Thymus (tissue), 11 donors: ENCODE data around the gene AFF3. TPM values are rescaled to one million over a fixed set of nuclear protein-coding genes. Genes with fewer than 3 reads are reported as not detected.

Source experiments
- DNase-seq, 9 donors: peaks; one replicate each; pipeline ENCODE4 v3.0.0-alpha.2; 2013; ENCODE audit warnings: low spot score in 9 of 9, low read depth in 6 of 9, missing footprints in 1 of 9
- H3K27ac ChIP-seq, 2 donors: one replicate each; pipeline ENCODE4 v1.5.1; 2013; ENCODE audit warnings: control low read depth in 1 of 2, low read depth in 1 of 2, low read length in 1 of 2, mild to moderate bottlenecking in 1 of 2, moderate library complexity in 1 of 2
- H3K27me3 ChIP-seq, 2 donors: one replicate each; pipeline ENCODE4 v1.5.1; 2013; ENCODE audit warnings: low read length in 1 of 2; ENCODE audit not compliant: control insufficient read depth in 2 of 2, insufficient read depth in 1 of 2
- H3K36me3 ChIP-seq, 2 donors: one replicate each; pipeline ENCODE4 v1.5.1; 2013; ENCODE audit warnings: low read length in 1 of 2, mild to moderate bottlenecking in 1 of 2, moderate library complexity in 1 of 2; ENCODE audit not compliant: control insufficient read depth in 2 of 2, insufficient read depth in 2 of 2
- H3K4me1 ChIP-seq, 2 donors: one replicate each; pipeline ENCODE4 v1.5.1; 2013; ENCODE audit warnings: low read length in 2 of 2; ENCODE audit not compliant: control insufficient read depth in 2 of 2, insufficient read depth in 2 of 2
- H3K4me3 ChIP-seq, 2 donors: one replicate each; pipeline ENCODE4 v1.5.1; 2013; ENCODE audit warnings: low read length in 2 of 2, control low read depth in 1 of 2, mild to moderate bottlenecking in 1 of 2
- H3K9me3 ChIP-seq, 2 donors: one replicate each; pipeline ENCODE4 v1.5.1; 2013; ENCODE audit warnings: low read length in 1 of 2, mild to moderate bottlenecking in 1 of 2; ENCODE audit not compliant: control insufficient read depth in 2 of 2, insufficient read depth in 1 of 2
- WGBS: extraction: QIAGEN DNeasy Blood & Tissue Kit; methylation state at CpG from one replicate; pipeline ENCODE4 v1.1.7; 2013; 5-methylcytosine and 5-hydroxymethylcytosine counted together
- polyA plus RNA-seq: library from polyadenylated mRNA; stranded (reverse); fragments of 200-250 nt; gene quantifications from one replicate; pipeline ENCODE4 v1.2.3, GENCODE V29; 2013
- total RNA-seq: library from RNA; stranded (reverse); fragments of 120-200 nt; gene quantifications from one replicate; pipeline ENCODE4 v1.2.4, GENCODE V29; 2013
- donor health status: healthy.

Gene AFF3
- total and polyA plus RNA-seq, 2 donors, result 5.3 to 9.7 TPM

- Histone ChIP-seq H3K27me3 (no peaks in the 10 kb centered on the region), H3K4me3 (no peak overlapping the region), H3K36me3 (no peaks in the 10 kb centered on the region), H3K27ac (no peak overlapping the region), H3K4me1 (no peaks in the 10 kb centered on the region), H3K9me3 (no peaks in the 10 kb centered on the region)
- no peak for DNase-seq
- WGBS, result 96% methylated on average over 7 of the region's 7 CpGs
Observed at GRCh38 chr2:99657691-99658258, 484.6 kb downstream of the AFF3 start.

DNA sequence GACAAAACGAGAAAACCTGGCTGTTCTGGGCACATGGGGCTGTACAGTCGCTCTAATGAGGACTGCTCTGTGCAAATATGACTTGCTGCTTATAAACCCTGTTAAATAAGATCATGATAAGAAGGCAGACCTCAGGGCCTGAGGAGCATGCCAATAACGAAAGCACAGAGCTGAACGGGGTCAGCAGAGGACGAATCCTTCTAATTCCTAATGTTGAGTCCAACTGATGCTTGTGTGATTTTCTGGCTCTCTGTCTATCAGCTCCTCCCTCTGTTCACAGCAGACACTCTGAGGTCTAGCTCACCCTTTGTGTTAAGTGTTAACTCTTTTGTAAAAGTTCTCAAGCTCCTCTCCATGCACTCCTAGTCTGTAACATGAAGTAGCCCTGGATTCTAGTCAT lies 485.4 kb downstream of the AFF3 start:
- Histone ChIP-seq H3K4me3 (no peak overlapping the region), H3K27me3 (no peaks in the 10 kb centered on the region), H3K27ac (no peak overlapping the region), H3K9me3 (no peaks in the 10 kb centered on the region), H3K36me3 (no peaks in the 10 kb centered on the region), H3K4me1 (no peaks in the 10 kb centered on the region)
- WGBS, result 92% methylated on average over 5 of the region's 5 CpGs
- DNase-seq, result no peak

DNA sequence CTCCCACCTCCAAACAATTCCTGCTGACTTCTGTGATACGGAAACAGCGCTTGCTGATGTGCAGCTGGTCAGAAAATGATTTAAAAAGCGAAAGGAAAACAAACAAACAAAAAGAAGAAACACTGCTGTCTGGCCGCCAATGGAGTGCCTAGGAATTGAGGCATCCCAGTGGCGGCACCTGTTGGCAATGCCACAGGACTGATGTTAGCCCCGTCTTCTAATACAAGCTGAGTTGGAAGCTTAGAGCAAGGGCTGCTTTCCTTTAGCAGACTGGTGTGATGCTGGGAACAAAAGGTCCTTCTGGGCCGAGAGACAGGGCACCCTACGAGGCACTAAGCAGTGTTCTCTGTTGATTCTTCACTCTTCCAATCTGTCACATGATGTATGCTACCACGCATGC lies 489.0 kb downstream of the AFF3 start:
- no peaks in the 10 kb centered on the region for H3K27me3 ChIP-seq
- H3K4me1 ChIP-seq, result no peaks in the 10 kb centered on the region
- no peak for DNase-seq
- no peaks in the 10 kb centered on the region for H3K9me3 ChIP-seq
- H3K4me3 ChIP-seq, result no peak overlapping the region
- no peaks in the 10 kb centered on the region for H3K36me3 ChIP-seq
- H3K27ac ChIP-seq, result no peak overlapping the region
- 96% methylated on average over 9 of the region's 9 CpGs for WGBS

GRCh38 chr2:99652862-99653261 lies 489.5 kb downstream of the AFF3 start:
- no peak overlapping the region for H3K4me3 ChIP-seq
- DNase-seq, result no peak
- 93% methylated on average over 8 of the region's 8 CpGs for WGBS
- H3K27ac ChIP-seq, result no peak overlapping the region
- no peaks in the 10 kb centered on the region for H3K9me3 ChIP-seq
- no peaks in the 10 kb centered on the region for H3K27me3 ChIP-seq
- H3K4me1 ChIP-seq, result no peaks in the 10 kb centered on the region
- no peaks in the 10 kb centered on the region for H3K36me3 ChIP-seq

DNA sequence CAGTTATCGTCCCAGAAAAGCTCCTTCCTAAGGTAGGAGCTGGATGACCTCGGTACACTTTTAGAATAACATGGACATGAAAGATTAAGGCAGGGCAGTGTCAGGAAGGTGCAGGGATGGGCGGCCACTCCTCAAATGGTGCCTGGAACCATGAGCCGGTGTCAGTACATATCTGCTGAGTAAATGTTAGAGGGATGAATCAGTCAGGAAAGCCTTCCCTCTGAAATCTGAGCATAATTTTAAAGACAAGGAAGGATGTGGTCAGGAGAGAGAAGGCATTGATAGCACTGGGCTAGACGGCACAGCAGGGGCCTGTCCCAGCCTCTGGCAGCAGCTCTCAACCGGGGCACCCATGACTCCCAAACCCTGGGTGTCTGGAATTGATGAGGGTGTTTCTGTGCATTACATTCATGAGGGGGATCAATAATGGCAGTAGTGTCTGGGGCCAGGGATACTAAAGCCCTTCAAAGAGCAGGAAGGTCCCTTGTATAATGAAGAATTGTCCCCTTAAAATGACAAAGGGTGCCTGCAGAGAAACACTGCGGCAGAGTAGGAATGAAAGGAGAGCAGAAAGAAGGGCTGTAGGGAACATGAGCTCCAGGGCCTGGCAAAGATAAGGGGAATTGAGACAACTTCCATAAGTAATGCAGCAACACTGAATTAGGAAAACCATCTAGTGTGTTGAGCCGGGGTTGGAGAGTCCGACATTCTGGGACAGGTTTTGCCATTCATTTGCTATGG lies 490.3 kb downstream of the AFF3 start:
- Histone ChIP-seq H3K4me1 (no peaks in the 10 kb centered on the region), H3K36me3 (no peaks in the 10 kb centered on the region), H3K27me3 (no peaks in the 10 kb centered on the region), H3K27ac (no peak overlapping the region), H3K4me3 (no peak overlapping the region), H3K9me3 (peaks cover 0 to 2% of the 10 kb centered on the region in 2 donors)
- 84% methylated on average over 9 of the region's 9 CpGs for WGBS
- no peak for DNase-seq

DNA sequence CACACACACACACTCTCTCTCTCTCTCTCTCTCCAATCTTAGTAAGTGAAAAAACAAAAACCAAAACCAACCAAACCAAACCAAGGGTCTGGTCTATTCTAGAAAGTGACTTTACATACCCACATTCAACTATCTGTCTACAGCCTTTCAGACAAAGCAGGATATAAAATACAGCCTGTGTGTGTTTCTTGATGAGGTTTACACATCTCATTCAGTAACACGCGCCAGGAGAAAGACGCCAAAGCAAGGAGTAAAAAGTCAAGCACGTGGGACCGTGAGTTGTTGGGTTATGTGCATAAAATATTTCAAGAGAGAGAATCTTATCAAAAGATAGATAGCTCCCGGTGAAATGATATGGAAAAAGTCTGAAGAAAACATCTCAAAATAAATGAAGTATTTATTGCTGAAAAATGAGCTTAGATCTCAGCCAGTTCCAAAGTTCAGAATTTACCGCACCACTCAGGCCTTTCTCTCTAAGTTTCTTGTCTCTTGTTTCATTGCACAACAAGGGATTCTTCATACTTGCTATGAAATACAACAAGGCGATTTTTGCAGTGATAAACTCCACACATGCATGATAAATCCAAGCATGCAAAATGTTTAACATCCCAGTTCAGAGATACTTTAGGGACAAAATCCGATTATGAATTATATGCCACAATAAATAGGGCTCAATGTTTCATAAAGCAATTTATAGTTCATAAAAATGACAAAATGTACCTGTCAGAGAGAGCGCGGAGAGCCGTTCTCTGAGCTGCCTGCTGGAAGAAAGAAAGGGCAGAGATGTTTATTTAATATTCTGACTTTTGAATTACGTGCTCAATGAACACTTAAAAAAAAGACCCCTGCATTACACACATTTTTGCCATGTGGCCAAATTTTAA lies 493.2 kb downstream of the AFF3 start:
- Histone ChIP-seq H3K36me3 (no peaks in the 10 kb centered on the region), H3K27me3 (no peaks in the 10 kb centered on the region), H3K27ac (no peak overlapping the region), H3K4me1 (no peaks in the 10 kb centered on the region), H3K9me3 (peaks cover 0 to 2% of the 10 kb centered on the region in 2 donors), H3K4me3 (no peak overlapping the region)
- no peak for DNase-seq
- 95% methylated on average over 13 of the region's 13 CpGs for WGBS

DNA sequence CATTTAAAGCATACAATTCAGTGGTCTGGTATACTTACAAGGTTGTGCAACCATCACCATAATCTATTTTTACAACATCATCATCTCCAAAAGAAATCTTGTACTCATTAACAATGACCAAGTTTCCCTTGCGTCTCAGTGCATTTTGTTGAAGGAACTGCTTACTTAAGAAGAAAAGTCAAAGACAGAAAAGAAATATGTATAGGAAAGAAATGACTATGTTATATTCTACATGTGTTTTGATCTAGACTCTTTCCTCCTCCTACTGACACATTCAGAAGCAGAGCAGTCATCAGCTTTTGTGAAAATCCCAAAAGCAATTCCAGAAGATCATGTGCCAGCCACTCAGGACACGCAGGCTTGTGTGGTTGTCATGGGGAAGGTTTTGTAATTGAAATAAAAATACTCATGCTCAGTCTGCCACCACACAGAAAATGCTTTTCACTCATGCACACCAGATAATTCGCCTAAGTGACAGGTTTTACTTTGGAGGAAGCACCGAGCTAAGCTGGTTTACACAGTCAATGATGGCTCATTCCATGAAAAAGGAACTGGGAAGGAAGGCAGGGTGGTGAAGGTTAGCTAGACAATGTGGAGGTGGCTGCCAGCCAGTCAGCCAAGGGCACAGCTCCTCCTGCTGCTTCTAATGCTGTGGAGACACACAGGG lies 494.1 kb downstream of the AFF3 start:
- no peaks in the 10 kb centered on the region for H3K36me3 ChIP-seq
- WGBS, result 90% methylated on average over 4 of the region's 4 CpGs
- H3K4me3 ChIP-seq, result no peak overlapping the region
- no peaks in the 10 kb centered on the region for H3K27me3 ChIP-seq
- peaks cover 0 to 2% of the 10 kb centered on the region in 2 donors for H3K9me3 ChIP-seq
- DNase-seq, result no peak
- H3K4me1 ChIP-seq, result no peaks in the 10 kb centered on the region
- no peak overlapping the region for H3K27ac ChIP-seq

GRCh38 chr2:99645960-99646359 lies 496.4 kb downstream of the AFF3 start:
- Histone ChIP-seq H3K9me3 (peaks cover 0 to 2% of the 10 kb centered on the region in 2 donors), H3K27me3 (no peaks in the 10 kb centered on the region), H3K4me1 (no peaks in the 10 kb centered on the region), H3K27ac (no peak overlapping the region), H3K4me3 (no peak overlapping the region), H3K36me3 (no peaks in the 10 kb centered on the region)
- WGBS, result 97% methylated on average over 2 of the region's 2 CpGs
- DNase-seq, result no peak

DNA sequence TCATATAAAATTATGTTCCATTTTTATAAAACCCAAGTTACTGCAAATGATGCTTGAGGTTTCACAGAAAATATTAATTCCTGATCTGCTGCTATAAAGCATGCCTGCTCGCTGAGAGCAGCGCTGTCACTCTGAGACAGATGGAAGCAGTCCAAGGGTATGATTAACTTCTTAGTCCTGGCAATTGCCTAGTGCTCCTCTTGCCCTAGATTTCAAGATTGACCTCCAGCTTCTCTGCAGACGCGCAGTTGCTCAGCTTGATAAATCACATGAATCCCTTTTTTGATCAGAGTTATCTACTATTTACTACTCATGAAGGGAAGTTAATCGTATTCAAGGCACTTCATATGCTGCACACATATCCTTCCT lies 498.0 kb downstream of the AFF3 start:
- Histone ChIP-seq H3K4me1 (peaks cover 3 to 6% of the 10 kb centered on the region in 2 donors), H3K4me3 (no peak overlapping the region), H3K36me3 (no peaks in the 10 kb centered on the region), H3K9me3 (peaks cover 0 to 2% of the 10 kb centered on the region in 2 donors), H3K27ac (no peak overlapping the region), H3K27me3 (no peaks in the 10 kb centered on the region)
- no peak for DNase-seq
- WGBS, result 94% methylated on average over 5 of the region's 5 CpGs
